Liver (tissue), 3 donors: ENCODE measurements around the gene LCE1F.

ENCODE experiments used
- ATF3 ChIP-seq: IDR thresholded peaks from 2 replicates; pipeline ENCODE4 v1.6.1; 2016; ENCODE audit warnings: antibody characterized with exemption
- CTCF ChIP-seq: fragments of 150-350 bp; IDR thresholded peaks from 2 replicates; pipeline ENCODE4 v1.5.1; 2017; ENCODE audit warnings: improper control_type of control experiment, low read depth, low read length; ENCODE audit not compliant: missing input control
- GABPA ChIP-seq, 2 donors: IDR thresholded peaks in 1 of 2; conservative IDR thresholded peaks in 1 of 2; 2 replicates each; pipeline ENCODE4 v1.6.1; 2016; ENCODE audit warnings: antibody characterized with exemption in 2 of 2, mild to moderate bottlenecking in 1 of 2, moderate library complexity in 1 of 2
- MAX ChIP-seq: IDR thresholded peaks from 2 replicates; pipeline ENCODE4 v1.6.1; 2016; ENCODE audit warnings: antibody characterized with exemption
- NR2F2 ChIP-seq: IDR thresholded peaks from 2 replicates; pipeline ENCODE4 v1.6.1; 2016; ENCODE audit warnings: antibody characterized with exemption
- RAD21 ChIP-seq, 2 donors: IDR thresholded peaks; 2 replicates each; pipeline ENCODE4 v1.6.1; 2016; ENCODE audit warnings: antibody characterized with exemption in 2 of 2, mild to moderate bottlenecking in 2 of 2
- TAF1 ChIP-seq: conservative IDR thresholded peaks from 2 replicates; pipeline ENCODE4 v1.6.1; 2016; ENCODE audit warnings: antibody characterized with exemption, mild to moderate bottlenecking
- ZBTB33 ChIP-seq: IDR thresholded peaks from 2 replicates; pipeline ENCODE4 v1.6.1; 2016; ENCODE audit warnings: antibody characterized with exemption
- donor health status: healthy.
- donor health status: healthy.

GRCh38 chr1:152806576-152806975 is 31.6 kb downstream of the LCE1F start, which contains the start of gene LCE1C:
- no peak for TF ChIP-seq CTCF
- TF ChIP-seq ATF3: no peak
- TF ChIP-seq RAD21 (IDR thresholded peaks at IDR 0.05): no peak
- no peak for TF ChIP-seq TAF1
- TF ChIP-seq ZBTB33: no peak
- no peak for TF ChIP-seq GABPA (IDR thresholded peaks at IDR 0.05 in 1 of 2, conservative IDR thresholded peaks at IDR 0.05 in 1 of 2)
- TF ChIP-seq NR2F2: no peak
- TF ChIP-seq MAX: no peak
